Naive B cell (primary cell): ENCODE data around the gene COG1. TPM values are rescaled to one million over a fixed set of nuclear protein-coding genes. Genes with fewer than 3 reads are reported as not detected.

Experiments used
- ATAC-seq, 2 donors: fragments of 150-1000 bp; cut with Tn5 transposase; 2 replicates each; pipeline ENCODE4 v1.10.0; 2021; ENCODE audit warnings: low read depth in 2 of 2, mild to moderate bottlenecking in 2 of 2, moderate library complexity in 2 of 2
- DNase-seq: peaks from one replicate; pipeline ENCODE4 v3.0.0; 2022
- H3K27ac Mint-ChIP-seq, 6 donors: one replicate each; pipeline ENCODE4 v1.8.0; 2020 to 2022; ENCODE audit warnings: mild to moderate bottlenecking in 6 of 6, mixed read lengths in 6 of 6, moderate library complexity in 5 of 6, inconsistent platforms in 2 of 6
- H3K27me3 Mint-ChIP-seq, 3 donors: one replicate each; pipeline ENCODE4 v1.8.0; 2021 to 2022; ENCODE audit warnings: mixed read lengths in 3 of 3, mild to moderate bottlenecking in 1 of 3
- H3K36me3 Mint-ChIP-seq, 2 donors: one replicate each; pipeline ENCODE4 v1.8.0; 2020 to 2022; ENCODE audit warnings: mixed read lengths in 2 of 2, inconsistent platforms in 1 of 2, mild to moderate bottlenecking in 1 of 2
- H3K4me1 Mint-ChIP-seq, 3 donors: one replicate each; pipeline ENCODE4 v1.8.0; 2020 to 2022; ENCODE audit warnings: mixed read lengths in 3 of 3, inconsistent platforms in 1 of 3, mild to moderate bottlenecking in 1 of 3, moderate library complexity in 1 of 3
- H3K4me3 Mint-ChIP-seq, 8 donors: one replicate each; pipeline ENCODE4 v1.8.0; 2020 to 2022; ENCODE audit warnings: mild to moderate bottlenecking in 8 of 8, mixed read lengths in 8 of 8, moderate library complexity in 8 of 8, inconsistent platforms in 2 of 8
- H3K9me3 Mint-ChIP-seq, 7 donors: one replicate each; pipeline ENCODE4 v1.8.0; 2020 to 2022; ENCODE audit warnings: mixed read lengths in 7 of 7, mild to moderate bottlenecking in 5 of 7, inconsistent platforms in 2 of 7, moderate library complexity in 1 of 7
- polyA plus RNA-seq, 6 donors: library from polyadenylated mRNA; unstranded; fragments of 300-500 nt; fragmentation: Illumina TruSeq; gene quantifications; one replicate each; pipeline ENCODE4 v1.2.3, GENCODE V29; 2021; ENCODE audit warnings: low read depth in 6 of 6

The COG1 gene
- polyA plus RNA-seq, 6 donors from 2014 or later = 3.9 to 19.9 (median 14.9) TPM

DNA sequence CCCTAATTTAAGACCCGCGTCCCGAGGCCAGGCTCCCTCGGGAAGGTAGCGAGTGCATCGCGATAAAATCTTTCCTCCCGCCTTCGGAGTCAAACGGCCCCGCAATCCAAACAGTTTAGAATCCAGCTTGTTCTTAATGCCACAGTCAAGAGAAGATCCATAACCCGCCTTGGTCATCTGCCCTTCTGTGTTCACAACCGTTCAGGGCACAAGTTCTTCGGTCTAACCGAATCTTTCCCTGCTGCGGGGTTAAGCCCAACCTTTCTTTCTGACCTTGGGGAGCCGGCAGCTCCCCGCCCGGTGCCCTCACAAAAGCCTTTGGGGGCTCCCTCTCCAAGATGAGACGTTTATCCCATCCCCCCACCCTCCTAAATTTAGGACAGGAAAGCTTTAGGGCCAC, 38.5 kb downstream of the COG1 start:
- DNase-seq (no peak), ATAC-seq (no peak)
- no peaks in the 10 kb centered on the region for H3K27me3 Mint-ChIP-seq
- peak overlapping the region; percentile 58 to 97 (median 92) for H3K27ac Mint-ChIP-seq
- no peaks in the 10 kb centered on the region for H3K9me3 Mint-ChIP-seq
- H3K36me3 Mint-ChIP-seq = peaks cover 11 to 12% of the 10 kb centered on the region in 2 donors
- peak overlapping the region; percentile 92 to 100 (median 97) for H3K4me3 Mint-ChIP-seq
- H3K4me1 Mint-ChIP-seq = peaks cover 53 to 59% (median 54%) of the 10 kb centered on the region in 3 donors

DNA sequence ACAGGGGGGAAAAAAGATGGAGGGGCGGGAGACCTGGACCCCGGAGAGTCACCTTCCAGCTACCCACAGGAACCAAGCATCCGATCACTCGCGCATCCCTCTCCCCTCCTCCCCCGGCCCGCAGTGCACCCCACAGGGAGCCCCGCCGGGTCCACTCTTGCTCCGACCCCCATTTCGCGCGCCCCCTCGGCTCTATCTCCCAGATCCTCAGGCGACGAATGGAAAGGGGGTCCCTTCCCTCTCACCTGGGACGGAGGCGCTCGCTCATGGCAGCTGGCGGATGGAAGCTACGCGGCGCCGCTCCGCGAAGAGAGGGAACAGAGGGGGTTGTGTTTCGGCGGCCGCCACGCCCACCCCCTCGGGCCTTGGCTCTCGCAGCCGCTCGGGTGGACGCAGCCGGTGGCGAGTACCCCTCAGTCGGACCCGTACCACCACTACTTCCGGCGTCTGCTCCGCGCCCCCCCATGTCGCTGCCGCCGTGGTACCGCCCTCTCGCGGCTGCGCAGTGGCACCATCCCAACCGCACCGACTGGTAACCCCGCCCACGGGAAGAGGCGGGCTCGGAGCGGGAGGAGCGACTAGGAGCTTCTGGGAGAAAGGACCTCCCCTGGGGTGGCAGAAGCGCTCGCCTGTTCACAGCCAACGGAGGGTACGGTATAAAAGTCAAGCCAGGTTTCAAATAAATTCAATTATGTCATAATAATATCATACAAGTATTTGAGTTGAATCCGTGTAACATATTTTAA, 39.2 kb downstream of the COG1 start:
- peaks cover 12 to 13% of the 10 kb centered on the region in 2 donors for H3K36me3 Mint-ChIP-seq
- H3K4me3 Mint-ChIP-seq = peak overlapping the region; percentile 92 to 100 (median 97)
- peak overlapping the region; percentile 96 to 98 (median 97) for H3K27ac Mint-ChIP-seq
- no peaks in the 10 kb centered on the region for H3K9me3 Mint-ChIP-seq
- DNase-seq (peak; percentile 96), ATAC-seq (peak; percentile 89 to 92)
- peaks cover 48 to 64% (median 51%) of the 10 kb centered on the region in 3 donors for H3K4me1 Mint-ChIP-seq
- H3K27me3 Mint-ChIP-seq = no peaks in the 10 kb centered on the region

DNA sequence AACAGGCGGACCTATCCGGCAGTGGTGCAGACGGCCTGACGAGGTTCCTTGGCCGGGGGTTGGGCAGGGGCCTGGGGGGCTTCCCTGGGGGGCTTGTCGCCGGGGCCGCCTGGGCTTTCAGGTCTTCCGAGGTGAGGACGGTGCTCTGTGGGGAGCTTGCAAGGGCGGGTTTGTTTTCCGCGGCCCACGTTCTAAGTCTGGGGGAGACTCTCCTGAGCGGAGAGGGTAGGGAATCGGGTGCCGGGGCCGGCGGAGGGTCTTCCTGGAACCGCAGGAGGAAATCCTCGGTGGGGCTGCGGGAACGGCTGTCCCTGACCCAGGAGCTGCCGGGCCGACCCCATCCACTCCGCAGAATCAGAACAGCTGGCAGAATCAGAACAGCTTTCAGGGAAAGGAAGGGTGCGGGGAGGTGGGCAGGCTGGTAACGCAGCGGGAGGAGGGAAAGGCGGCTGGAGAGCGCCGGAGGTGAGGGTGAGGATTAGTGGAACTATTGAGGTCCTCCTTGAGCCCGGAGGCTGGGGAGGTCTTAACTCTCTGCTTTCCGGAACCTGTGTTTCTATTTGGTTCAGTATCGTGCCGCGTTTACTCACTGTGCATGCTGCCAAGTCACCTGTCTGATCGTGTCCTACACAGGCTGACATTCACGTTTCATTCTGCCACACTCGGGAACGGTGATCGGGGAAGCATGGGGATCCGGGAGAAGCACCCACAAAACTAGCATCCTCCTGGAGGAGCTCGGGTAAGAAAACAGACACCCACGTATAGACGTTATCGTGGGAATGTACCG, 39.9 kb downstream of the COG1 start:
- Mint-ChIP-seq H3K4me3 (peak overlapping the region; percentile 92 to 100 (median 97)), H3K9me3 (no peaks in the 10 kb centered on the region), H3K4me1 (peaks cover 46 to 68% (median 56%) of the 10 kb centered on the region in 3 donors), H3K27ac (peak overlapping the region; percentile 96 to 98 (median 97)), H3K36me3 (peaks cover 12 to 13% of the 10 kb centered on the region in 2 donors), H3K27me3 (no peaks in the 10 kb centered on the region)
- peak; percentile 53 to 56 for ATAC-seq
- DNase-seq = no peak

DNA sequence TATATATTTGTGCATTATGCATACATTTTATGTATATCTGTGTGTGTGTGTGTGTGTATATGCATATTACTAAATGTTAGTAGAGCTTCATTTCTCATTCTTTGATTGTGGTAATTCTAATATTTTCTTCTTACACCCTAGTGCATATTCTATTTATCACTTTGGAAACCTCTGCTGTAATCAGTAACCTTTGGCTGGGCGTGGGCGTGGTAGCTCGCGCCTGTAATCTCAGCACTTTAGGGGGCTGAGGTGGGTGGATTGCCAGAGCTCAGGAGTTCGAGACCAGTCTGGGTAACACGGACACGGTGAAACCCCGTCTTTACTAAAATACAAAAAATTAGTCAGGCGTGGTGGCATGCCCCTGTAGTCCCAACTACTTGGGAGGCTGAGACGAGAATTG, 41.9 kb downstream of the COG1 start:
- no peaks in the 10 kb centered on the region for H3K27me3 Mint-ChIP-seq
- peaks cover 34 to 71% (median 58%) of the 10 kb centered on the region in 3 donors for H3K4me1 Mint-ChIP-seq
- DNase-seq (no peak), ATAC-seq (no peak)
- H3K9me3 Mint-ChIP-seq = no peaks in the 10 kb centered on the region
- H3K36me3 Mint-ChIP-seq = peaks cover 12 to 13% of the 10 kb centered on the region in 2 donors
- no peak overlapping the region for H3K27ac Mint-ChIP-seq
- peak overlapping the region in 1 of 8 donors; percentile 100 for H3K4me3 Mint-ChIP-seq

DNA sequence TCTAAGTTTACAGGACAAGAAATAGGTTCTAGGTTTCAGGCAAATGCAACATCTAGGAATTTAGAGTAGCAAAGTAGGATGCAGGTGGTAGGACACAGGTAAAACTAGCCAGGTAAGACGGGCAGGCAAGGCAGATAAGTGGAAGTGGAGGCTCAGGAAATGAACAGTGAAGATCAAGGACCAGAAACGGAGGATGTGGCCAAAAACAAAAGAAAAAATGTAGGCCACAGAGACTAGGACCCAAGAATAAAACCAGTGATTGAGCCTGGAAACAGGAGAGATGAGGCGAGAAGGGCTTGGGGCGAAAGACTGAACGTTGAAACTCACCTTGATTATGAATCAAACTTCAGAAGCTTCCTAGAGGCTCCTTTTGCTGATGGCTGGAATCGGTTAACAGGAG, 44.9 kb downstream of the COG1 start:
- Mint-ChIP-seq H3K4me1 (peaks cover 23 to 64% (median 43%) of the 10 kb centered on the region in 3 donors), H3K9me3 (no peaks in the 10 kb centered on the region), H3K4me3 (peak overlapping the region in 4 of 8 donors; percentile 28 to 62 (median 39)), H3K27me3 (no peaks in the 10 kb centered on the region), H3K27ac (peak overlapping the region in 3 of 6 donors; percentile 21 to 64 (median 35)), H3K36me3 (peaks cover 12 to 13% of the 10 kb centered on the region in 2 donors)
- ATAC-seq (no peak), DNase-seq (no peak)

DNA sequence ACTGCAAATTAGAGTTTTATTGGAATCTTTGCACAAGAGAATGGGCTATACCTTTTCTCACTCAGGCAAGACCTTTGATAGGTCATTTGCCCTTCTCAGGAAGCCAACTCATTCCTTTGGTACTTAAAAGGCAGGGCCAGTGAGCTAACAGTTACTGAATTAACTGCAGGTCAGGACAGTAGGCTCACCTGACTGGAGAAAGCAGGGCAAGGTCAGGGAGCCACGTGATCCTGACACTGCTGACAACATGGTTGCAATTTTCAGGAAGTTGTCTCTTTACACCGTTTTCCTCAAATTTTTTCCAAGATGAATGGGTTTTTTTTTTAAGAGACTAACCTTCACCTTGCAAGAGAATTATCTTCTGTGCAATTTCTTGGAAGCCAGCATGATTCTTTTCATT, 47.7 kb downstream of the COG1 start:
- Mint-ChIP-seq H3K9me3 (no peaks in the 10 kb centered on the region), H3K36me3 (peaks cover 8 to 9% of the 10 kb centered on the region in 2 donors), H3K4me1 (peaks cover 10 to 48% (median 26%) of the 10 kb centered on the region in 3 donors), H3K27ac (no peak overlapping the region), H3K27me3 (no peaks in the 10 kb centered on the region), H3K4me3 (no peak overlapping the region)
- ATAC-seq (no peak), DNase-seq (no peak)

DNA sequence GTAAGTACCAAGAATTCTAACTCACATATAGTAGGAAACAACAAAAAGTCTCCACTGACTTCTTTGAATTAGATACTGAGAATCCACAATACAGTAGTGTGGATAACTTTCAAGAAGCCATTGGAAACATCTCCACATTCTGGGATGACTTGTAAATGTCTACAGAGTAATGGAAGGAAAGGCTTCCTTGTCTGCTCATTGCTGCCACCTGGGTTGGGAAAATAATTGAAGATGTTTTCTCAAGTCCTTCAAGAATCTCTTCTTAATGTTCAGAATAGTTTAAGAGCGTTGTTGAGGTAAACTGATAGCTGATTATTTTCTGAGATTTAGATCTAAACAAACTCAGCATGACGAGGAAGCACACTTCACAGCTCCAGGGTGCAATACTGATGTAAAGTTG, 54.9 kb downstream of the COG1 start:
- DNase-seq = no peak
- no peaks in the 10 kb centered on the region for H3K27me3 Mint-ChIP-seq
- no peak overlapping the region for H3K4me3 Mint-ChIP-seq
- H3K36me3 Mint-ChIP-seq = peaks cover 0 to 8% of the 10 kb centered on the region in 2 donors
- H3K27ac Mint-ChIP-seq = no peak overlapping the region
- no peaks in the 10 kb centered on the region for H3K9me3 Mint-ChIP-seq
- H3K4me1 Mint-ChIP-seq = no peaks in the 10 kb centered on the region
- no peak for ATAC-seq

DNA sequence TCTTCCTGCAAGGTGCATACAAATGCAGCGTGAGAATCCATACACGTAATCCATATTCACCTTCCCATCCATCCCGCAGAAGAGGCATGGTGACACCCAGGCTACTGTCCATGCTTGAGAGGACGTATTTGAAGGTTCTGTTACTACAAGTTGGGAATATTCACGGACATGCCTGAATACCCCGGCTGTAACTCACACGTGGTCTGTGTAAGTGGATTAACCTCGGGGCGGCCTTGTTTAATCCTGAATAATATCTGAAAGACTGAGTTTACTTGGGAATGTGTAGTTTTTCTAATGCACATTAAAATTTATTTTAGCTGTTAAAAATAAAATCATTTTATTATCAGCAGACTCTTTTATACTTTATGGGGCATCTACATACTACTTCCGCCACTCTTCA, 55.7 kb downstream of the COG1 start:
- no peaks in the 10 kb centered on the region for H3K4me1 Mint-ChIP-seq
- no peak overlapping the region for H3K27ac Mint-ChIP-seq
- no peaks in the 10 kb centered on the region for H3K27me3 Mint-ChIP-seq
- peaks cover 0 to 8% of the 10 kb centered on the region in 2 donors for H3K36me3 Mint-ChIP-seq
- DNase-seq = no peak
- ATAC-seq = no peak
- no peaks in the 10 kb centered on the region for H3K9me3 Mint-ChIP-seq
- H3K4me3 Mint-ChIP-seq = no peak overlapping the region

DNA sequence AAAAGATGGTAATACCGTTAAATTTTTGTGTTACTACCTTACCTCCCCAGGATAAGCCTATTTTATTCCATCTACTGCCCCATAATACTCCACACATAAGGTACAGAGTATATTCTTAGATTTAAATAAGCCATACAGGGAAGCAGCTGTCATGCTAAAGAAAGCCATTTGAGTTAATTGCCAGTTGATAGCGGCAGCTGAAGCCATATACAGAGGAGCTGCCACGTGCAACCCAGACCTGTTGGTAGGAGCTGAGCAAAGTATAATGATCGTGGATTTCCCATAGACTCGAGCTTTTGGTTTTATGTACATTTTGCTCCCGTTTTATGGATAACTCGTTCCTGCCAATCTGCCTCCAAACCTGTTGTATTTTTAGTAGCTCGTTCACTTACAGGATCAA, 56.8 kb downstream of the COG1 start:
- ATAC-seq (no peak), DNase-seq (no peak)
- Mint-ChIP-seq H3K27ac (no peak overlapping the region), H3K4me1 (no peaks in the 10 kb centered on the region), H3K9me3 (no peaks in the 10 kb centered on the region), H3K27me3 (no peaks in the 10 kb centered on the region), H3K4me3 (no peak overlapping the region), H3K36me3 (peaks cover 0 to 8% of the 10 kb centered on the region in 2 donors)

DNA sequence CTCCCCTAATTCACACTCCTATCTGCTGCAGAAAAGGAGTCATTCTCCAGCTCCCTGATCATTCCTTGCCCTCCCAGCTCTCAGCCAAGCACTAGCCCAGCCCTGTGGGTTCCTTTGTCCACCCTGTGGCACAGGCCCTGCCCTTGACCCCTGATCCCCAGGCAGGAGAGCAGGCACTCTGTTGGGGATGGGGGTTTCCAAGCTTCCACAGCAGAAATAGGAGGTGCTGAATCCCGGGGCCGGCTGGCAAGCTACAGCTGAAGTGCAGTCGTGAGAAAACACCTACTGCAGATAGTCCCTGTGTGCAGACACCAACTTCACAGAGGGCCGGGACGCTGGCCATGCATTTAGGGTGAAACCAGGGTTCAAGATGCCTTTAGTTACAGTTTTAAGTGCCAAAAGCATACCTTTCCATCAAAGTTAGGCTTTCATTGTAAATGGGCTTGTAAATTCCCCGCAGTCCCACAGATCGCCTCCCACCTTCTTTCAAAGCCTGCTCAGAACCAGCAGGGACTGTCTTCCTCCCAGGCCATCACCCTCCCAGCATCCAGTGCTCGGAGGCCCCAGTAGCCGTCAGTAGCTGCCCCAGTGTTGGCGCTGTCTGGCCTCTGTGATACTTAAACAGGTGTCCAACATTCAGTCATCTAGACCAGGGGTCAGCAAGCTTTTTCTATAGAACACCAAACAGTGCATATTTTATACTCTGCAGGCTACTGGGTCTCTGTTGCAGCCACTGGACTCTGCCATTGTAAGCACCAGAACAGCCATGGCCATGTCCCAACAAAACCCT, 58.2 kb downstream of the COG1 start:
- peaks cover 0 to 6% (median 3%) of the 10 kb centered on the region in 3 donors for H3K4me1 Mint-ChIP-seq
- peak overlapping the region in 2 of 6 donors; percentile 41 to 69 for H3K27ac Mint-ChIP-seq
- no peaks in the 10 kb centered on the region for H3K9me3 Mint-ChIP-seq
- peaks cover 0 to 8% of the 10 kb centered on the region in 2 donors for H3K36me3 Mint-ChIP-seq
- H3K4me3 Mint-ChIP-seq = no peak overlapping the region
- no peaks in the 10 kb centered on the region for H3K27me3 Mint-ChIP-seq
- no peak for DNase-seq
- no peak for ATAC-seq

DNA sequence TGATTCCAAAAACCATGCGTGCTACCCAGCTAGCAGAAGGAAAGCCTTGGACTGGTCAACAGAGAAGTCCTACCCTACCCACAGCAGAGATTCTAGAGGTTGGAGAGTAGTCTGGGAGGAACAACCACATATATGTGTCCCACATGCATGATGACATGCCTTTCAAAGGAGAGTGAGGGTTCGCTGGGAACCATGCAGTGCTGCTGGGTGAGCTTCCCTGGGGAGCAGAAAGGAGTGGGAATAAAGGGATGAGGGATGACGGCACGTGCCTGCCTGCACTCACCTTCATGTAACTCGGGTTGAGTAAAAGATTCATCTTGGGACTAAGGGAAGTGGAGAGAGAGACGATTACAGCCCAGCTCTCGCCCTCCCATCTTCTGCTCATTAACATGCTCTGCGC, 59.0 kb downstream of the COG1 start:
- H3K4me1 Mint-ChIP-seq = peaks cover 0 to 6% (median 3%) of the 10 kb centered on the region in 3 donors
- no peak overlapping the region for H3K27ac Mint-ChIP-seq
- no peaks in the 10 kb centered on the region for H3K27me3 Mint-ChIP-seq

DNA sequence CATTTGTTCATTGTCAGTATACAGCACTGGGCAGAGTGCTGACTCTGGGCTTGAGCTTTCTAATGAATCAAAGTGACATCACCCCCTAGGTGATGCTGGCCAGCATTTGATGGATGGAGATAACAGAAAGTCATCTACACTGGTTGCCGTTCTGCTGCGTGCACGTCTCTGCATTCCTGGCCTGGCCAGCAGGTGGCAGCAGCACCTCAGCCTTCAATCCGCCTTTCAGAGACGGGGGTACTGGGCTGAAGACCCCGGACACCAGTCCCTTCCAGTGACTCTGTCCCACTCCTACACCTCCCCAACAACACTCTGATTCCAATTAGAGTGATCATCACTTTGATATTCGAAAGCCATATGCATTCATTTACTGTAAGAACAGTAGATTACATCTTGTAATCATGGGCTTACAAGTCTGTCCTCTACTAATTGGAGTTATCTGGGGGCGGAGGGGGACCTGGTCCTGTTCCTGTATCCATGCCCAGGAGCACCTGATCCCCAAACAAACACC, 62.9 kb downstream of the COG1 start:
- H3K9me3 Mint-ChIP-seq = no peaks in the 10 kb centered on the region
- ATAC-seq = peak; percentile 63
- H3K4me3 Mint-ChIP-seq = no peak overlapping the region
- no peaks in the 10 kb centered on the region for H3K36me3 Mint-ChIP-seq
- no peaks in the 10 kb centered on the region for H3K27me3 Mint-ChIP-seq
- peak; percentile 33 for DNase-seq
- H3K4me1 Mint-ChIP-seq = peaks cover 0 to 6% (median 3%) of the 10 kb centered on the region in 3 donors
- no peak overlapping the region for H3K27ac Mint-ChIP-seq

More for the DNA sequence above, 59.0 kb downstream of the COG1 start:
- ATAC-seq (no peak), DNase-seq (no peak)
- H3K4me3 Mint-ChIP-seq = no peak overlapping the region
- no peaks in the 10 kb centered on the region for H3K9me3 Mint-ChIP-seq
- H3K36me3 Mint-ChIP-seq = peaks cover 0 to under 1% of the 10 kb centered on the region in 2 donors

DNA sequence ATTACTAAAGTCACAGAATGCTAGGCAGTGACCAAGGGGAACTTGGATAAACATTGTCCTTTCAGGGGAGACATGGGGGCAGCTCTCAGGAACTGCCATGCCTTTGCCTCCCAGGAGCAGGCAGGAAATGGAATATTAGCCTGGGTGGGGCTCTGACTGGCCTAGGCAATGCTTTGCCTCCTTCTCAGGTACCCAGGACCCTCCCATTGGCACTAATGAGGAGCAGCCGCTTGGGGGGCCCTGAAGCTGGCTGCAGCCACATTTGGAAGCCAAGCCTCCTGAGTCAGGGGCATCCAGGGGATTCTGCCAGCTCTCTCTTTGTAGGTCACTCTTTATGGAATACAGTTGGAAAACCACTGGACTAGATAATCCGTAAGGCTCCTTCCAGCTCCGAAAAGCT, 63.4 kb downstream of the COG1 start:
- Mint-ChIP-seq H3K27ac (no peak overlapping the region), H3K4me1 (peaks cover 0 to 6% (median 3%) of the 10 kb centered on the region in 3 donors), H3K9me3 (no peaks in the 10 kb centered on the region), H3K4me3 (no peak overlapping the region), H3K36me3 (no peaks in the 10 kb centered on the region), H3K27me3 (no peaks in the 10 kb centered on the region)
- no peak for ATAC-seq
- no peak for DNase-seq
